Esophagus muscularis mucosa (tissue), 4 donors: Measurements from ENCODE around the gene RAVER2. TPM values are rescaled to one million over a fixed set of nuclear protein-coding genes. Genes with fewer than 3 reads are reported as not detected.

Experiments
- DNase-seq: peaks from one replicate; pipeline ENCODE4 v3.0.0-alpha.2; 2017; ENCODE audit errors: extremely low spot score
- H3K27ac ChIP-seq, 4 donors: fragments of 200-600 bp; sonication (generic); replicated peaks in 1 of 4; 1 replicate in 3 of 4; 2 replicates in 1 of 4; pipeline ENCODE4 v1.5.1; 2016 to 2019; ENCODE audit warnings: mild to moderate bottlenecking in 1 of 4
- H3K27me3 ChIP-seq, 4 donors: fragments of 200-600 bp; sonication (generic); one replicate each; pipeline versions ENCODE4 v1.5.1 to v1.6.0; 2016 to 2019
- H3K36me3 ChIP-seq, 4 donors: fragments of 200-600 bp; sonication (generic); one replicate each; pipeline ENCODE4 v1.5.1; 2016 to 2019
- H3K4me1 ChIP-seq, 4 donors: fragments of 200-600 bp; sonication (generic); one replicate each; pipeline ENCODE4 v1.5.1; 2016 to 2019
- H3K4me3 ChIP-seq, 4 donors: fragments of 200-600 bp; sonication (generic); 1 replicate in 2 of 4; 2 replicates in 2 of 4; pipeline ENCODE4 v1.5.1; 2016 to 2019; ENCODE audit warnings: mild to moderate bottlenecking in 4 of 4, moderate library complexity in 1 of 4
- H3K9me3 ChIP-seq, 4 donors: fragments of 200-600 bp; sonication (generic); 1 replicate in 3 of 4; 2 replicates in 1 of 4; pipeline ENCODE4 v1.5.1; 2016 to 2019
- CTCF ChIP-seq, 3 experiments: fragments of 200-600 bp in 2 of 3; fragments of 450-650 bp in 1 of 3; sonication (generic) in 2 of 3; IDR thresholded peaks; one replicate each; pipeline ENCODE4 v1.5.1; 2017 to 2019; ENCODE audit warnings: antibody characterized with exemption in 3 of 3, mild to moderate bottlenecking in 2 of 3, moderate library complexity in 1 of 3
- EP300 ChIP-seq: sonication (generic); formaldehyde crosslinking; IDR thresholded peaks from one replicate; pipeline ENCODE4 v1.6.1; 2017; ENCODE audit warnings: antibody characterized with exemption
- POLR2A ChIP-seq: fragments of 450-650 bp; IDR thresholded peaks from one replicate; pipeline ENCODE4 v1.6.1; 2017; ENCODE audit warnings: antibody characterized with exemption, moderate library complexity, mild to moderate bottlenecking, low read depth
- POLR2AphosphoS5 ChIP-seq, 2 donors: sonication (generic); formaldehyde crosslinking; IDR thresholded peaks; one replicate each; pipeline ENCODE4 v1.6.1; 2017; ENCODE audit warnings: antibody characterized with exemption in 2 of 2
- WGBS: methylation state at CpG from one replicate; pipeline ENCODE4 v1.1.5; 2018; 5-methylcytosine and 5-hydroxymethylcytosine counted together
- intact Hi-C: fragments of 100-400 bp; cut with DNase I; formaldehyde crosslinking; loops from one replicate; pipeline ENCODE4 v1.15.1; 2023
- total RNA-seq, 4 donors: library from RNA; depleted of rRNA; stranded (reverse); fragments of >200 nt; gene quantifications; one replicate each; pipeline versions ENCODE4 v1.1.0 to v1.2.1, GENCODE V29; 2016

The RAVER2 gene
- total RNA-seq, 4 donors from 2014 or later: 17.9 to 30.2 (median 22.4) TPM

GRCh38 chr1:64881281-64881680 lies 136.4 kb downstream of the RAVER2 start:
- no peak for TF ChIP-seq EP300
- no peak for TF ChIP-seq POLR2AphosphoS5 (IDR thresholded peaks at IDR 0.05)
- no peak for TF ChIP-seq POLR2A
- no peak for TF ChIP-seq CTCF (IDR thresholded peaks at IDR 0.05)
- intact Hi-C loops: no loop called here

More at GRCh38 chr1:64881281-64881680, 136.4 kb downstream of the RAVER2 start:
- DNase-seq: no peak
- Histone ChIP-seq H3K36me3 (peaks cover 9 to 60% (median 37%) of the 10 kb centered on the region in 4 donors), H3K27ac (no peak overlapping the region), H3K9me3 (no peaks in the 10 kb centered on the region), H3K4me3 (no peak overlapping the region), H3K27me3 (no peaks in the 10 kb centered on the region), H3K4me1 (peaks cover 0 to 7% (median 0%) of the 10 kb centered on the region in 4 donors)
- WGBS: 92% methylated on average over 1 of the region's 1 CpG

Other genes with a start within 250 kb of the RAVER2 start
- gene JAK1, start 221.5 kb downstream of the RAVER2 start, total RNA-seq: 100 to 1,000 TPM; 112 to 158 (median 135) TPM